HCT116 (cell line): ENCODE measurements around the gene ROS1. TPM values are rescaled to one million over a fixed set of nuclear protein-coding genes. Genes with fewer than 3 reads are reported as not detected.

Experiments
- ATAC-seq: fragments of 200-7000 bp; cut with Tn5 transposase; 2 replicates; pipeline ENCODE4 v1.9.1; 2020; ENCODE audit warnings: mild to moderate bottlenecking, moderate library complexity
- BruUV-seq: library from RNA; stranded (reverse); fragments of 400-500 nt; replicated peaks from 2 replicates; lab custom pipeline; 2021; lab: Mats Ljungman, UMichigan
- CTCF ChIA-PET: fragments of 300-600 bp; sonication (Branson Sonifier 250); formaldehyde crosslinking; loops from one replicate; lab custom pipeline; 2021; ENCODE audit warnings: antibody characterized with exemption; lab: Charles Lee
- POLR2A ChIA-PET: fragments of 300-600, 350-600 bp; sonication (Branson Sonifier 250); formaldehyde crosslinking; loops from one replicate; lab custom pipeline; 2021; ENCODE audit warnings: antibody characterized with exemption; lab: Charles Lee
- RAD21 ChIA-PET, 2 experiments: fragments of 300-600 bp; sonication (Branson Sonifier 250); formaldehyde crosslinking; loops; one replicate each; lab custom pipeline; 2023; ENCODE audit warnings: low total read pairs in 2 of 2; ENCODE audit not compliant: uncharacterized antibody in 2 of 2, unreplicated experiment in 2 of 2, low non-redundant PET in 1 of 2; lab: Charles Lee
- DNase-seq: peaks from one replicate; pipeline ENCODE4 v3.0.0-alpha.2; 2010; ENCODE audit warnings: low read depth, low spot score
- H2AFZ ChIP-seq: fragments of 200-600 bp; shearing (Covaris generic), sonication (generic); 2 replicates; pipeline ENCODE4 v1.6.1; 2017; ENCODE audit warnings: low read depth, mixed run types, mixed read lengths, antibody characterized with exemption, low read length; ENCODE audit not compliant: poor library complexity, severe bottlenecking
- H3K27ac ChIP-seq: 2 replicates; pipeline ENCODE4 v1.5.1; 2012; ENCODE audit warnings: low read depth, low read length
- H3K27me3 ChIP-seq: fragments of 200-600 bp; sonication (generic); 2 replicates; pipeline ENCODE4 v1.6.1; 2016; ENCODE audit warnings: mixed run types, low read length, mixed read lengths; ENCODE audit not compliant: insufficient read depth
- H3K36me3 ChIP-seq, 2 experiments: fragments of 200-500 bp in 1 of 2; fragments of 200-600 bp in 1 of 2; sonication (Bioruptor generic) in 1 of 2; sonication (generic) in 1 of 2; 2 replicates each; pipeline versions ENCODE4 v1.5.1 to v1.6.1; 2014 to 2016; ENCODE audit warnings: low read length in 2 of 2, inconsistent platforms in 1 of 2, mixed read lengths in 1 of 2, mixed run types in 1 of 2; ENCODE audit not compliant: insufficient read depth in 2 of 2, control insufficient read depth in 1 of 2
- H3K4me1 ChIP-seq, 2 experiments: fragments of 200-600 bp in 1 of 2; sonication (generic) in 1 of 2; 2 replicates each; pipeline versions ENCODE4 v1.5.1 to v1.6.1; 2012 to 2017; ENCODE audit warnings: low read length in 2 of 2, inconsistent platforms in 1 of 2, mild to moderate bottlenecking in 1 of 2, mixed read lengths in 1 of 2, mixed run types in 1 of 2, moderate library complexity in 1 of 2; ENCODE audit not compliant: insufficient read depth in 2 of 2, control insufficient read depth in 1 of 2
- H3K4me2 ChIP-seq: fragments of 200-600 bp; sonication (generic); 2 replicates; pipeline ENCODE4 v1.6.1; 2017; ENCODE audit warnings: mixed run types, low read length, mixed read lengths
- H3K4me3 ChIP-seq, 2 experiments: fragments of 200-600 bp in 1 of 2; sonication (generic) in 1 of 2; replicated peaks in 1 of 2; 2 replicates each; pipeline ENCODE4 v1.5.1; 2011 to 2016; ENCODE audit warnings: low read length in 2 of 2, control low read depth in 1 of 2, low read depth in 1 of 2, mild to moderate bottlenecking in 1 of 2, mixed read lengths in 1 of 2, mixed run types in 1 of 2
- H3K79me2 ChIP-seq: fragments of 200-600 bp; sonication (generic); 2 replicates; pipeline ENCODE4 v1.6.1; 2017; ENCODE audit warnings: mild to moderate bottlenecking, mixed run types, low read length, moderate library complexity, mixed read lengths; ENCODE audit not compliant: insufficient read depth
- H3K9ac ChIP-seq: fragments of 200-600 bp; sonication (generic); 2 replicates; pipeline ENCODE4 v1.6.1; 2016; ENCODE audit warnings: low read length, mixed read lengths
- H3K9me2 ChIP-seq: fragments of 200-600 bp; sonication (generic), shearing (Covaris generic); 2 replicates; pipeline ENCODE4 v1.6.1; 2017; ENCODE audit warnings: mixed run types, mild to moderate bottlenecking, moderate library complexity; ENCODE audit not compliant: insufficient read depth
- H3K9me3 ChIP-seq, 2 experiments: fragments of 200-500 bp in 1 of 2; fragments of 200-600 bp in 1 of 2; sonication (Bioruptor generic) in 1 of 2; sonication (generic) in 1 of 2; 2 replicates each; pipeline ENCODE4 v1.6.1; 2014 to 2017; ENCODE audit warnings: low read length in 2 of 2, mixed read lengths in 2 of 2, inconsistent platforms in 1 of 2, low read depth in 1 of 2, mild to moderate bottlenecking in 1 of 2, mixed run types in 1 of 2, moderate library complexity in 1 of 2; ENCODE audit not compliant: control insufficient read depth in 1 of 2, insufficient read depth in 1 of 2
- H4K20me1 ChIP-seq: fragments of 200-600 bp; sonication (generic), shearing (Covaris generic); 2 replicates; pipeline ENCODE4 v1.6.1; 2017; ENCODE audit warnings: mixed run types, mild to moderate bottlenecking, moderate library complexity; ENCODE audit not compliant: insufficient read depth
- CEBPB ChIP-seq: IDR thresholded peaks from 2 replicates; pipeline ENCODE4 v1.6.1; 2012; ENCODE audit warnings: low read depth
- ELF1 ChIP-seq: IDR thresholded peaks from 2 replicates; pipeline ENCODE4 v1.6.1; 2012; ENCODE audit warnings: low read depth, borderline replicate concordance
- EZH2 ChIP-seq: fragments of 200-600 bp; sonication (generic); IDR thresholded peaks from 2 replicates; pipeline ENCODE4 v1.6.1; 2017; ENCODE audit warnings: antibody characterized with exemption, mixed run types
- EZH2phosphoT487 ChIP-seq: fragments of 200-600 bp; IDR thresholded peaks from 2 replicates; pipeline ENCODE4 v1.6.1; 2018; ENCODE audit warnings: antibody characterized with exemption, borderline replicate concordance
- FOSL1 ChIP-seq: IDR thresholded peaks from 2 replicates; pipeline ENCODE4 v1.6.1; 2012; ENCODE audit warnings: low read depth
- JUND ChIP-seq: IDR thresholded peaks from 2 replicates; pipeline ENCODE4 v1.6.1; 2012
- POLR2AphosphoS5 ChIP-seq: IDR thresholded peaks from 2 replicates; pipeline ENCODE4 v1.6.1; 2011; ENCODE audit warnings: mild to moderate bottlenecking, low read depth, low read length, moderate library complexity
- SIN3A ChIP-seq: IDR thresholded peaks from 2 replicates; pipeline ENCODE4 v1.6.1; 2012; ENCODE audit warnings: low read depth
- SP1 ChIP-seq: IDR thresholded peaks from 2 replicates; pipeline ENCODE4 v1.6.1; 2012; ENCODE audit warnings: low read depth
- SRF ChIP-seq: IDR thresholded peaks from 2 replicates; pipeline ENCODE4 v1.6.1; 2012; ENCODE audit warnings: low read depth
- YY1 ChIP-seq: IDR thresholded peaks from 2 replicates; pipeline ENCODE4 v1.6.1; 2011; ENCODE audit warnings: low read length, low read depth, moderate library complexity, mild to moderate bottlenecking; ENCODE audit not compliant: insufficient replicate concordance; ENCODE audit errors: extremely low read depth
- ZFX ChIP-seq: fragments of 450-650 bp; IDR thresholded peaks from 2 replicates; pipeline ENCODE4 v1.6.1; 2017
- intact Hi-C: fragments of 100-400 bp; cut with micrococcal nuclease; formaldehyde crosslinking; loops from 2 replicates; pipeline ENCODE4 v1.10.0; 2022
- total RNA-seq: library from RNA; stranded (reverse); gene quantifications from one replicate; pipeline ENCODE4 v1.2.1, GENCODE V29; 2021; ENCODE audit not compliant: unreplicated experiment
- TF ChIP-seq, protein P1 (sequence below): IDR thresholded peaks from 2 replicates; pipeline ENCODE4 v1.6.1; 2011; ENCODE audit warnings: mild to moderate bottlenecking, low read length, moderate library complexity; ENCODE audit not compliant: insufficient replicate concordance; ENCODE audit errors: extremely low read depth
- TF ChIP-seq, protein P2 (sequence below): IDR thresholded peaks from 2 replicates; pipeline ENCODE4 v1.6.1; 2012; ENCODE audit warnings: low read depth
- TF ChIP-seq, protein P3 (sequence below): IDR thresholded peaks from 2 replicates; pipeline ENCODE4 v1.6.1; 2012
- TF ChIP-seq, protein P4 (sequence below), 3 experiments: fragments of 200-600 bp in 1 of 3; sonication (generic) in 1 of 3; IDR thresholded peaks in 2 of 3; conservative IDR thresholded peaks in 1 of 3; 2 replicates each; pipeline ENCODE4 v1.5.1; 2012 to 2017; ENCODE audit warnings: low read depth in 2 of 3, low read length in 2 of 3, antibody characterized with exemption in 1 of 3, borderline replicate concordance in 1 of 3, control low read depth in 1 of 3, mild to moderate bottlenecking in 1 of 3, mixed read lengths in 1 of 3, mixed run types in 1 of 3, moderate library complexity in 1 of 3; ENCODE audit not compliant: insufficient read depth in 1 of 3

The ROS1 gene
- total RNA-seq, 1 experiment from 2014 or later, result not detected

DNA sequence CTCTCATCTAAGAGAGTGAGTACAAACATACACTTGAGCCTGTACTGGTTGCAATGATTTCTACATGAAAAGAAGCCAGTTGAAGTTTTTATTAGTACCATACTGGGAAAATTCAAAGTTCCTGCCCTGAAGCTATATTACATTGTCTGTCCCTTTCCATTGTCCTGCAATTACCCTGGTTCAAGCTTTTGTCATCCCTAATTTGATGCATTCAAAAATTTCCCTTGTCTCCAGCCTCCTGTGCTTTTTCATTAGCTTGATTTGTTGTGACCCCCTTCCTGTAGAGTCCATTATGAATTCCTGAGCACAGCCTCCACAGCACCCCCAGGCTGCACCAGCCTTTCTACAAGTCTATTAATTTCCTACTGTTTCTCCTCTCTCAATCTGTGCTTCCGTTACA lies 114.0 kb downstream of the ROS1 start:
- POLR2A ChIA-PET, result no interaction called here
- Histone ChIP-seq H3K4me3 (no peak overlapping the region), H3K4me2 (no peak overlapping the region)

More for the DNA sequence above, 114.0 kb downstream of the ROS1 start:
- H3K27me3 ChIP-seq, result no peaks in the 10 kb centered on the region
- no peak overlapping the region for H2AFZ ChIP-seq
- no peaks in the 10 kb centered on the region for H3K36me3 ChIP-seq
- no peak overlapping the region for H3K9ac ChIP-seq
- no peak overlapping the region for H3K27ac ChIP-seq
- ChIA-PET CTCF (no interaction called here), RAD21 (no interaction called here)
- DNase-seq (no peak), ATAC-seq (no peak)
- H3K4me1 ChIP-seq, result no peaks in the 10 kb centered on the region
- H3K79me2 ChIP-seq, result no peaks in the 10 kb centered on the region
- intact Hi-C loops, result loop anchor here (10.0 kb wide), 1 partner anchor 427 kb away; no protein-coding TSS in a partner anchor
- no peaks in the 10 kb centered on the region for H4K20me1 ChIP-seq
- no peaks in the 10 kb centered on the region for H3K9me3 ChIP-seq
- TF ChIP-seq JUND, result no peak
- no peak for TF ChIP-seq YY1
- no peak for TF ChIP-seq CEBPB
- TF ChIP-seq POLR2AphosphoS5, result no peak
- TF ChIP-seq, protein P1, sequence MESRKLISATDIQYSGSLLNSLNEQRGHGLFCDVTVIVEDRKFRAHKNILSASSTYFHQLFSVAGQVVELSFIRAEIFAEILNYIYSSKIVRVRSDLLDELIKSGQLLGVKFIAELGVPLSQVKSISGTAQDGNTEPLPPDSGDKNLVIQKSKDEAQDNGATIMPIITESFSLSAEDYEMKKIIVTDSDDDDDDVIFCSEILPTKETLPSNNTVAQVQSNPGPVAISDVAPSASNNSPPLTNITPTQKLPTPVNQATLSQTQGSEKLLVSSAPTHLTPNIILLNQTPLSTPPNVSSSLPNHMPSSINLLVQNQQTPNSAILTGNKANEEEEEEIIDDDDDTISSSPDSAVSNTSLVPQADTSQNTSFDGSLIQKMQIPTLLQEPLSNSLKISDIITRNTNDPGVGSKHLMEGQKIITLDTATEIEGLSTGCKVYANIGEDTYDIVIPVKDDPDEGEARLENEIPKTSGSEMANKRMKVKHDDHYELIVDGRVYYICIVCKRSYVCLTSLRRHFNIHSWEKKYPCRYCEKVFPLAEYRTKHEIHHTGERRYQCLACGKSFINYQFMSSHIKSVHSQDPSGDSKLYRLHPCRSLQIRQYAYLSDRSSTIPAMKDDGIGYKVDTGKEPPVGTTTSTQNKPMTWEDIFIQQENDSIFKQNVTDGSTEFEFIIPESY, result no peak
- no peak for TF ChIP-seq EZH2
- TF ChIP-seq EZH2phosphoT487, result no peak
- TF ChIP-seq SP1, result no peak
- TF ChIP-seq SIN3A, result no peak
- no peak for TF ChIP-seq ELF1
- TF ChIP-seq, protein P2, sequence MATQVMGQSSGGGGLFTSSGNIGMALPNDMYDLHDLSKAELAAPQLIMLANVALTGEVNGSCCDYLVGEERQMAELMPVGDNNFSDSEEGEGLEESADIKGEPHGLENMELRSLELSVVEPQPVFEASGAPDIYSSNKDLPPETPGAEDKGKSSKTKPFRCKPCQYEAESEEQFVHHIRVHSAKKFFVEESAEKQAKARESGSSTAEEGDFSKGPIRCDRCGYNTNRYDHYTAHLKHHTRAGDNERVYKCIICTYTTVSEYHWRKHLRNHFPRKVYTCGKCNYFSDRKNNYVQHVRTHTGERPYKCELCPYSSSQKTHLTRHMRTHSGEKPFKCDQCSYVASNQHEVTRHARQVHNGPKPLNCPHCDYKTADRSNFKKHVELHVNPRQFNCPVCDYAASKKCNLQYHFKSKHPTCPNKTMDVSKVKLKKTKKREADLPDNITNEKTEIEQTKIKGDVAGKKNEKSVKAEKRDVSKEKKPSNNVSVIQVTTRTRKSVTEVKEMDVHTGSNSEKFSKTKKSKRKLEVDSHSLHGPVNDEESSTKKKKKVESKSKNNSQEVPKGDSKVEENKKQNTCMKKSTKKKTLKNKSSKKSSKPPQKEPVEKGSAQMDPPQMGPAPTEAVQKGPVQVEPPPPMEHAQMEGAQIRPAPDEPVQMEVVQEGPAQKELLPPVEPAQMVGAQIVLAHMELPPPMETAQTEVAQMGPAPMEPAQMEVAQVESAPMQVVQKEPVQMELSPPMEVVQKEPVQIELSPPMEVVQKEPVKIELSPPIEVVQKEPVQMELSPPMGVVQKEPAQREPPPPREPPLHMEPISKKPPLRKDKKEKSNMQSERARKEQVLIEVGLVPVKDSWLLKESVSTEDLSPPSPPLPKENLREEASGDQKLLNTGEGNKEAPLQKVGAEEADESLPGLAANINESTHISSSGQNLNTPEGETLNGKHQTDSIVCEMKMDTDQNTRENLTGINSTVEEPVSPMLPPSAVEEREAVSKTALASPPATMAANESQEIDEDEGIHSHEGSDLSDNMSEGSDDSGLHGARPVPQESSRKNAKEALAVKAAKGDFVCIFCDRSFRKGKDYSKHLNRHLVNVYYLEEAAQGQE, result no peak
- TF ChIP-seq ZFX, result no peak
- TF ChIP-seq, protein P3, sequence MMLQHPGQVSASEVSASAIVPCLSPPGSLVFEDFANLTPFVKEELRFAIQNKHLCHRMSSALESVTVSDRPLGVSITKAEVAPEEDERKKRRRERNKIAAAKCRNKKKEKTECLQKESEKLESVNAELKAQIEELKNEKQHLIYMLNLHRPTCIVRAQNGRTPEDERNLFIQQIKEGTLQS, result no peak
- TF ChIP-seq FOSL1, result no peak
- TF ChIP-seq, protein P4, sequence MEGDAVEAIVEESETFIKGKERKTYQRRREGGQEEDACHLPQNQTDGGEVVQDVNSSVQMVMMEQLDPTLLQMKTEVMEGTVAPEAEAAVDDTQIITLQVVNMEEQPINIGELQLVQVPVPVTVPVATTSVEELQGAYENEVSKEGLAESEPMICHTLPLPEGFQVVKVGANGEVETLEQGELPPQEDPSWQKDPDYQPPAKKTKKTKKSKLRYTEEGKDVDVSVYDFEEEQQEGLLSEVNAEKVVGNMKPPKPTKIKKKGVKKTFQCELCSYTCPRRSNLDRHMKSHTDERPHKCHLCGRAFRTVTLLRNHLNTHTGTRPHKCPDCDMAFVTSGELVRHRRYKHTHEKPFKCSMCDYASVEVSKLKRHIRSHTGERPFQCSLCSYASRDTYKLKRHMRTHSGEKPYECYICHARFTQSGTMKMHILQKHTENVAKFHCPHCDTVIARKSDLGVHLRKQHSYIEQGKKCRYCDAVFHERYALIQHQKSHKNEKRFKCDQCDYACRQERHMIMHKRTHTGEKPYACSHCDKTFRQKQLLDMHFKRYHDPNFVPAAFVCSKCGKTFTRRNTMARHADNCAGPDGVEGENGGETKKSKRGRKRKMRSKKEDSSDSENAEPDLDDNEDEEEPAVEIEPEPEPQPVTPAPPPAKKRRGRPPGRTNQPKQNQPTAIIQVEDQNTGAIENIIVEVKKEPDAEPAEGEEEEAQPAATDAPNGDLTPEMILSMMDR (IDR thresholded peaks at IDR 0.05 in 2 of 3, conservative IDR thresholded peaks at IDR 0.05 in 1 of 3; ENCODE audit: borderline replicate concordance in 1 of 3, insufficient read depth in 1 of 3, low read depth in 2 of 3, low read length in 2 of 3), result no peak
- TF ChIP-seq SRF, result no peak
- BruUV-seq, result no TSS peak
- H3K9me2 ChIP-seq, result no peaks in the 10 kb centered on the region
